Stimulated activated CD8-positive, alpha-beta memory T cell treated with anti-CD3 and anti-CD28 coated beads, Interleukin-15, amount 100 ng/mL, for 1 hour (primary cell): ENCODE results near the gene EIF4B.

Experiments used
- DNase-seq: peaks from one replicate; pipeline ENCODE4 v3.0.0-alpha.2; 2020; ENCODE audit warnings: low read depth

The EIF4B gene

GRCh38 chr12:53068811-53069585, 62.7 kb downstream of the EIF4B start:
- no peak for DNase-seq

GRCh38 chr12:53069621-53070410, 63.6 kb downstream of the EIF4B start:
- DNase-seq: no peak

GRCh38 chr12:53070877-53071492, 64.7 kb downstream of the EIF4B start:
- DNase-seq: no peak

GRCh38 chr12:53071591-53072551, 65.6 kb downstream of the EIF4B start:
- no peak for DNase-seq

- no peak for DNase-seq
These were observed 67.6 kb downstream of the EIF4B start for GRCh38 chr12:53073881-53074280.

- DNase-seq: no peak
These were observed 68.2 kb downstream of the EIF4B start for GRCh38 chr12:53074283-53074998.

GRCh38 chr12:53074999-53075370, 68.7 kb downstream of the EIF4B start:
- no peak for DNase-seq

GRCh38 chr12:53076461-53076860, 70.2 kb downstream of the EIF4B start:
- DNase-seq: no peak

- DNase-seq: no peak
These were observed 70.8 kb downstream of the EIF4B start for GRCh38 chr12:53077030-53077429.

GRCh38 chr12:53078425-53079225, 72.4 kb downstream of the EIF4B start:
- no peak for DNase-seq

- peak; percentile 94 for DNase-seq
These were observed 73.2 kb downstream of the EIF4B start, which contains the start of gene SPRYD3 for GRCh38 chr12:53079226-53080117. SPRYD3 (minus strand) TSS chr12:53079390; CDS start chr12:53079333, 57 bp downstream.

- no peak for DNase-seq
These were observed 76.5 kb downstream of the EIF4B start for GRCh38 chr12:53082637-53083175.

GRCh38 chr12:53086361-53086760, 80.1 kb downstream of the EIF4B start:
- DNase-seq: no peak

GRCh38 chr12:53090105-53090504, 83.8 kb downstream of the EIF4B start:
- DNase-seq: no peak

- no peak for DNase-seq
These were observed 84.3 kb downstream of the EIF4B start for GRCh38 chr12:53090554-53090953.

- DNase-seq: no peak
These were observed 85.5 kb downstream of the EIF4B start for GRCh38 chr12:53091756-53092155.
